Stimulated activated CD8-positive, alpha-beta memory T cell treated with anti-CD3 and anti-CD28 coated beads, Interleukin-2, amount 100 ng/mL, for 1 hour (primary cell): ENCODE results near the gene CLEC4A.
"Not testable (repeated sequence)": the region's sequence is repeated elsewhere in the genome, so short reads cannot be mapped to it uniquely, and the experiment has no call there.

ENCODE experiments used
- DNase-seq, 2 donors: peaks; one replicate each; pipeline ENCODE4 v3.0.0-alpha.2; 2020; ENCODE audit warnings: low read depth in 2 of 2

Gene CLEC4A

GRCh38 chr12:8133636-8134397 lies 10.4 kb downstream of the CLEC4A start:
- DNase-seq = not testable (repeated sequence)

DNA sequence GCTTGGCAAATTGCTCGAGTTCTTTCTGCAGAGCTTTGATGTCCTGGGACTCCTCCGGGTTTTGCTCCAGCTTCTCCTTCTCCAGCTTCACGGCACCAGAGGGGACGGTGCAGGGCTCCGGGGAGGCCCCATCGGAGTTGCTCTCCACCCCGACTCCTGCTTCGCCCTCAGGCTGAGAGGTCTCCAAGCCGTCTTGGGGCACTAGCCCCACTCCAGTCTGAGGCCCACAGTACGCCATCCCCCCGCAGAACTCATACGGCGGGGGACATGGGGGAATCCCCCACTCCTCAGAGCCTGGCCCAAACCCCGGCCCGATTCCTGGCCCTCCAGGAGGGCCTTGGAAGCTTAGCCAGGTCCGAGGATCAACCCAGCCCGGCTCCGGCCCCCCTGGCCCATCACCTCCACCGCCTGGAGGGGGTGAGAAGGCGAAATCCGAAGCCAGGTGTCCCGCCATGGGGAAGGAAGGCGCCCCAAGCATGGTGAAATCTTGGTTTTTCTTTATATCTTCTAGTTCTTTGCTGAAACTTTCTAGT lies 11.0 kb downstream of the CLEC4A start:
- not testable (repeated sequence) for DNase-seq

GRCh38 chr12:8141647-8142046 lies 18.2 kb downstream of the CLEC4A start:
- not testable (repeated sequence) for DNase-seq

DNA sequence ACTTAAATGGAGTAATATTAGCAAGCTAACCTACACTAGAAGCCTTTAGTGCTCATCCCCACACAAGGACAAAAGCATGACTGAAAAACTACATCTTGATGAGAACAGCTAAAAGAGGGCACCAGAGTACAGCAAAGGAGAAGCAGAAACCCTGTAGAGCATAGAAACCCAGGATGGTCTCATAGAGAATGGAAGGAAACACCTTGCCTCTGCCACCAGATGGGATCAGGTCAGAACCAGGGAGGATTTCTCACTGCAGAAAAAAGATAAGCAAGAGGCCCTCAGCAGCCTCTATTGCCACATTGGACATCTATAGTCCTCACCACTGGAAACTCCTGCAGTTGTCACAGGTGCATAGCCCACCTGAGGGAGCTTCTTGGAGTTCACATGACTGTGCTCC lies 19.8 kb downstream of the CLEC4A start:
- DNase-seq = no peak

GRCh38 chr12:8145754-8146441 lies 22.5 kb downstream of the CLEC4A start:
- no peak for DNase-seq

- DNase-seq = no peak
Observed at GRCh38 chr12:8146442-8146771, 23.0 kb downstream of the CLEC4A start.

DNA sequence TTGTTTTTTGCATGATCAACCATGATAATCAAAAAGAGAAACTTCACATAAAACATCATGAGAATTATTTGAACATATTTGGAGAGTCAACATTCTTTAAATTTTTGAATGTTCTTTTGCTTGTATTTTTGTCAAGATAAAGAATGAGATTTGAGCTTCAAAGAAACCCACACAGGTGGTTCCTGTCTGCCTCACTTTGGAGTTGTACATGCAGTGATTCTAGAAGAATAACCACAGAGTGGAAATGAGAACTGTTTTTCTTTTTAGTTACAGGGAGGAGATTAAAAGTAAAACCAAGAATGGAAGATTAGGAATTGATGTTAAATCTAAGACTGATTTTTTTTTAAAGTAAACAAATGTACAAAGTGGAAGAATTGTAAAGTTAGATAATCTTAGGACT lies 31.1 kb downstream of the CLEC4A start:
- DNase-seq = no peak

GRCh38 chr12:8156416-8156815 lies 33.0 kb downstream of the CLEC4A start:
- no peak for DNase-seq

DNA sequence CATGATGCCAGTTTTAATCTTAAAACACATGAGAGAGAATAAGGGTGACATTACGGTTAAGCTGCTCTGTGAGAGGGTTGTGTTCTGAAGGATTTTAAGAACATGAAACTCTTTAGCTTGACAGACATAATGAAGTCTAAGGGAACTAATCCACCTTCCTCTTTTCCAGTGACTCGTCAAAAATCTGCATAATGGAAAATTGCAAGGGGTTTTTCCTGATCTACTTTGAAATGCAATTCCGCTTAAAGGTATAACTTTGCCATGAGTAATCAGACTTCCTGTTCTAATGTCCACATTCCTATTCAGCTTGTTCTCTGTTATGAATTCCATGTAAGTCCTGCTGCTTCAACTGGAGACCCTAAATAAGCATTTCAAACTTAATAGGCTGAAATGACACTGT lies 33.4 kb downstream of the CLEC4A start, which contains the start of gene ZNF705A:
TSS of gene ZNF705A (plus strand) at position 171 of the 400 bp plus-strand sequence. CDS start 15,611 bp downstream, outside the sequence.
- DNase-seq = no peak

- DNase-seq = no peak
Observed at GRCh38 chr12:8157484-8158198, 34.2 kb downstream of the CLEC4A start.

- not testable (repeated sequence) for DNase-seq
Observed at GRCh38 chr12:8172911-8173310, 49.5 kb downstream of the CLEC4A start.

DNA sequence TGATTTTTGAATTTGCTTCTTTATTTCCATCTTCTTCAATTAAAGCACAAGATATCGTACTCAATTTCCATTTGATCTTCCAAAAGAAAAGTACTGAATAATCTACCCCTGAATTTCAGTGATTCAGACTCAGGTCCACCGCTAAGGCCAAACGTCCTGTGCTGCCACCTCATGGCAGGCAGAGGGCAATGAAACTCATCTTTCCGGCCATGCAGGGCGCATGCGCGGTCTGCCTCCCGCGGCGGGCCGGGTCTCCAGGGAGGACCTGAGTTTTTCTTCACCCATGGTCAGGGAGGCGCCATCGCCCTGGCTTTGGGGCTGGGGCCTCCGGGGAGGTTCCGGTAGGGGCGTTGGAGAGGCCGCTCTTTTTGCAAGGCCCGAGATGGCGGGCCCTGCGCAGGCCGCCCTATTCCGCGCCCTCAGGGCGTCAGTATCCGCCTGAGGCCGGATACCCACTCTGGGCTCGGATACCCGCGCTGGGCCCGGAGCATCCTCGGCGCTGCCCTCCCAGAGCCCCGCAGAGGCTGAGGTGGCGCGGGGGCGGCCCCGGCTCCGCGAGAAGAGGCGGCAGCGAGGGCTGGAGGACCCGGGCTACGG lies 56.7 kb downstream of the CLEC4A start:
- peak; percentile 40 to 57 for DNase-seq

DNA sequence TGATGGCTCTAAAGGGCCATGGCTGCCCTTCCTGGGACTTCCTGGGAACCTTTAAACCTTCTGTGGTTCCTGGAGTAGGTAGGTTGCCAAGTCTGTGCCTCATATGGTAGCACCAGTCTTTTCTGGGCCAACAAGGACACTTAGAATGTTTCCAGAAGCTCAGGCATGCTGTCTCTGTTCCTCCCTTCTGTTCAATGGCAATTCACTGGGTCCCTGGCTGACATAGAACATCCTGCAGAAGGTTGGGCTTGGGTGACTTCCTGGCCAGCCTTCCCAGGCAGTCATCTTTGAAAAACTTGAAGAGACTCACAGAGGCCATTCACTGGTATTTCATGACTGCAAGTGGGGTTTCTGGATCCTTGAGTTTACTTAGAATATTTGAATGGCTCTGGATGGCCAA lies 57.9 kb downstream of the CLEC4A start:
- not testable (repeated sequence) for DNase-seq

DNA sequence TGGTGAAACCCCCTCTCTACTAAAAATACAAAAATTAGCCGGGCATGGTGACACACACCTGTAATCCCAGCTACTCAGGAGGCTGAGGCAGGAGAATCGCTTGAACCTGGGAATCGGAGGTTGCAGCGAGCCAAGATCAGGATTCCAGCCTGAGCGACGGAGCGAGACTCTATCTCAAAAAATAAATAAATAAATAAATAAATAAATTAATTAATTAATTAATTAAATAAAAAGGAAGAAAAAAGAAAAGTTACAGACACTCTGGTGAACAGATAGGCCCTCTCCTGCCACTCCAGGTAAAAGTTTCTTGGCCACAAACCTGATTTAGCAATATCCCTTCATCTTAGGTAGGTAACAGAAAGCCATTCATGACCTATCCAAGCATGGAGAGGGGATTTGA lies 59.5 kb downstream of the CLEC4A start:
- not testable (repeated sequence) for DNase-seq

GRCh38 chr12:8183346-8183745 lies 59.9 kb downstream of the CLEC4A start:
- not testable (repeated sequence) for DNase-seq

GRCh38 chr12:8184206-8184605 lies 60.8 kb downstream of the CLEC4A start:
- not testable (repeated sequence) for DNase-seq

DNA sequence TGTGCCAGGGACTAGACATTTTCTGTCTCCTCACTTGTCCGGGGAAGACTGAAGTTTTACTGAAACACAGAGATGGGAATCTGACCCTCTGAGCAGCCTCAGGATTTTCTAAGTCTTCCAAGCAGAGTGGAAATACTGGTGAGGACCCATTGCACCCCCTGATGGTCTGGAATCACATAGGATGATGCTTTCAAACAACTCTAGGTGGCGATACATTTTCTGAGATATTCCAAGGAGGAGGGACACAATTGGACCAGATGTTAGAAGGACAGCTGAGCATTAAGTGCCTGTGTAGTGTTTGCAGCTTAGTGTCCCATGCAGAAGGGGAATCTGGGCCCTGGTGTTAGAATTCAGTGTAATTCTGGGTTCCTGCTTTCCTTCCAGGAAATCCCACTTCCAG lies 64.7 kb downstream of the CLEC4A start:
- DNase-seq = not testable (repeated sequence)
